Natural killer cell (primary cell): ENCODE results near the gene PDRG1. TPM values are rescaled to one million over a fixed set of nuclear protein-coding genes. Genes with fewer than 3 reads are reported as not detected.

Experiments used
- ATAC-seq, 3 donors: fragments of 150-1000 bp in 2 of 3; fragments of 200-7000 bp in 1 of 3; cut with Tn5 transposase; 1 replicate in 1 of 3; 2 replicates in 2 of 3; pipeline ENCODE4 v1.10.0; 2021; ENCODE audit warnings: mild to moderate bottlenecking in 2 of 3, moderate library complexity in 2 of 3
- DNase-seq, 2 donors: peaks; one replicate each; pipeline versions ENCODE4 v3.0.0 to v3.0.0-alpha.2; 2013 to 2021; ENCODE audit warnings: mixed read lengths in 1 of 2
- H3K27ac ChIP-seq: one replicate; pipeline ENCODE4 v1.5.1; 2013; ENCODE audit warnings: mild to moderate bottlenecking, low read length
- H3K27me3 ChIP-seq: one replicate; pipeline ENCODE4 v1.6.1; 2013; ENCODE audit warnings: low read length; ENCODE audit not compliant: control insufficient read depth, insufficient read depth
- H3K36me3 ChIP-seq: one replicate; pipeline ENCODE4 v1.6.1; 2013; ENCODE audit warnings: low read length; ENCODE audit not compliant: control insufficient read depth, insufficient read depth
- H3K4me1 ChIP-seq: one replicate; pipeline ENCODE4 v1.6.1; 2013; ENCODE audit warnings: low read length; ENCODE audit not compliant: control insufficient read depth, insufficient read depth
- H3K4me3 ChIP-seq: one replicate; pipeline ENCODE4 v1.5.1; 2013; ENCODE audit warnings: low read length
- H3K9me3 ChIP-seq: one replicate; pipeline ENCODE4 v1.6.1; 2013; ENCODE audit warnings: low read length; ENCODE audit not compliant: control insufficient read depth, insufficient read depth
- H3K27ac Mint-ChIP-seq, 2 donors: one replicate each; pipeline ENCODE4 v1.8.0; 2022; ENCODE audit warnings: mild to moderate bottlenecking in 2 of 2, mixed read lengths in 2 of 2, moderate library complexity in 1 of 2
- H3K27me3 Mint-ChIP-seq, 2 donors: one replicate each; pipeline ENCODE4 v1.8.0; 2022; ENCODE audit warnings: low read depth in 2 of 2, mixed read lengths in 2 of 2
- H3K36me3 Mint-ChIP-seq: one replicate; pipeline ENCODE4 v1.8.0; 2022; ENCODE audit warnings: mixed read lengths
- H3K4me1 Mint-ChIP-seq, 2 donors: one replicate each; pipeline ENCODE4 v1.8.0; 2022; ENCODE audit warnings: mixed read lengths in 2 of 2
- H3K4me3 Mint-ChIP-seq: one replicate; pipeline ENCODE4 v1.8.0; 2022; ENCODE audit warnings: mild to moderate bottlenecking, moderate library complexity, mixed read lengths
- H3K9me3 Mint-ChIP-seq, 2 donors: one replicate each; pipeline ENCODE4 v1.8.0; 2022; ENCODE audit warnings: mixed read lengths in 2 of 2
- WGBS: methylation state at CpG from one replicate; pipeline ENCODE4 v1.1.7; 2013; ENCODE audit warnings: missing lambda C conversion rate; ENCODE audit not compliant: insufficient coverage; 5-methylcytosine and 5-hydroxymethylcytosine counted together
- intact Hi-C: fragments of 100-400 bp; cut with micrococcal nuclease; formaldehyde crosslinking; loops from one replicate; pipeline ENCODE4 v1.14.2; 2022
- total RNA-seq, 4 donors: library from RNA; stranded (reverse); fragments of 120-200 nt in 1 of 4; gene quantifications; one replicate each; pipeline versions ENCODE4 v1.2.3 to v1.2.4, GENCODE V29; 2013 to 2022
- TF ChIP-seq, protein P1 (sequence below): fragments of 200-600 bp; IDR thresholded peaks from one replicate; pipeline ENCODE4 v1.8.0; 2022; ENCODE audit warnings: antibody characterized with exemption

PDRG1 gene
- total RNA-seq, 3 donors from 2014 or later (not counting 1 experiment from before 2014, with no cell fraction given) = 9.0 to 12.8 (median 10.4) TPM

DNA sequence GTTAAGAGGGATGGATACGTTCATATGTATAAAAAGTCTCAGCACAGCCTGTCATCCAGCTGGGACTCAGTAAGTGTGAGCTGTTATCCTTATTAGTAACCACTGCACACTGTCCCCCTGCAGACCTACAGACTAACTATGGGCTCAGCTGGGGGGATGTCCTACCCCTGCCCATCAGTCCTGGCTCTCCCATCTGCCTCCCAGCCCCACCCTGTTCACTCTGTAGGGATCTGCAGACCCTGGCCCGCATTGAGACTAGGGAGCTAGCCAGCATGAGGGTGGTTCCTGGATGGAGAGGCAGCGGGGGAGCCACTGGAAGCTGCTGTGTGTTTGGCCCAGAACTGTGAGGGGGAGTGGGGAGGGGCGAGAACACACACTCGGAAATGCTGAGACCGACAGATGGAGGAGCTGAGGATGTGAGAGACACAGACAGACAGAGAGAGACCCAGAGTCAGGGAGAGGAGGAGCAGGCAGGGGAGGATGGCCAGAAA, 33.2 kb upstream of the PDRG1 start:
- TF ChIP-seq, protein P1, sequence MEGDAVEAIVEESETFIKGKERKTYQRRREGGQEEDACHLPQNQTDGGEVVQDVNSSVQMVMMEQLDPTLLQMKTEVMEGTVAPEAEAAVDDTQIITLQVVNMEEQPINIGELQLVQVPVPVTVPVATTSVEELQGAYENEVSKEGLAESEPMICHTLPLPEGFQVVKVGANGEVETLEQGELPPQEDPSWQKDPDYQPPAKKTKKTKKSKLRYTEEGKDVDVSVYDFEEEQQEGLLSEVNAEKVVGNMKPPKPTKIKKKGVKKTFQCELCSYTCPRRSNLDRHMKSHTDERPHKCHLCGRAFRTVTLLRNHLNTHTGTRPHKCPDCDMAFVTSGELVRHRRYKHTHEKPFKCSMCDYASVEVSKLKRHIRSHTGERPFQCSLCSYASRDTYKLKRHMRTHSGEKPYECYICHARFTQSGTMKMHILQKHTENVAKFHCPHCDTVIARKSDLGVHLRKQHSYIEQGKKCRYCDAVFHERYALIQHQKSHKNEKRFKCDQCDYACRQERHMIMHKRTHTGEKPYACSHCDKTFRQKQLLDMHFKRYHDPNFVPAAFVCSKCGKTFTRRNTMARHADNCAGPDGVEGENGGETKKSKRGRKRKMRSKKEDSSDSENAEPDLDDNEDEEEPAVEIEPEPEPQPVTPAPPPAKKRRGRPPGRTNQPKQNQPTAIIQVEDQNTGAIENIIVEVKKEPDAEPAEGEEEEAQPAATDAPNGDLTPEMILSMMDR = no peak
- intact Hi-C loops = no loop called here
- Mint-ChIP-seq H3K27ac (no peak overlapping the region), H3K27me3 (peaks cover 0 to 5% of the 10 kb centered on the region in 2 donors), H3K4me3 (no peak overlapping the region), H3K36me3 (no peaks in the 10 kb centered on the region), H3K4me1 (no peaks in the 10 kb centered on the region), H3K9me3 (no peaks in the 10 kb centered on the region)
- H3K36me3 ChIP-seq = no peaks in the 10 kb centered on the region
- H3K4me1 ChIP-seq = no peaks in the 10 kb centered on the region
- no peak for ATAC-seq
- no peaks in the 10 kb centered on the region for H3K27me3 ChIP-seq
- 54% methylated on average over 6 of the region's 6 CpGs for WGBS
- no peak overlapping the region for H3K4me3 ChIP-seq
- H3K9me3 ChIP-seq = no peaks in the 10 kb centered on the region
- no peak overlapping the region for H3K27ac ChIP-seq
- no peak for DNase-seq

GRCh38 chr20:31981784-31982183, 29.9 kb upstream of the PDRG1 start:
- Mint-ChIP-seq H3K36me3 (no peaks in the 10 kb centered on the region), H3K27ac (no peak overlapping the region), H3K9me3 (no peaks in the 10 kb centered on the region), H3K27me3 (peaks cover 0 to 7% of the 10 kb centered on the region in 2 donors), H3K4me3 (no peak overlapping the region), H3K4me1 (no peaks in the 10 kb centered on the region)
- TF ChIP-seq, protein P1 = no peak
- no peak for DNase-seq
- no peaks in the 10 kb centered on the region for H3K4me1 ChIP-seq
- no peak overlapping the region for H3K4me3 ChIP-seq
- no peak overlapping the region for H3K27ac ChIP-seq
- H3K9me3 ChIP-seq = no peaks in the 10 kb centered on the region
- ATAC-seq = no peak
- intact Hi-C loops = no loop called here
- no peaks in the 10 kb centered on the region for H3K36me3 ChIP-seq
- WGBS = 77% methylated on average over 2 of the region's 2 CpGs
- peaks cover 2% of the 10 kb centered on the region for H3K27me3 ChIP-seq

- H3K36me3 Mint-ChIP-seq = no peaks in the 10 kb centered on the region
- Histone ChIP-seq H3K9me3 (no peaks in the 10 kb centered on the region), H3K36me3 (no peaks in the 10 kb centered on the region), H3K27me3 (peaks cover 2% of the 10 kb centered on the region), H3K4me3 (no peak overlapping the region), H3K27ac (no peak overlapping the region), H3K4me1 (no peaks in the 10 kb centered on the region)
- intact Hi-C loops = no loop called here
- DNase-seq (no peak), ATAC-seq (no peak)
- no peaks in the 10 kb centered on the region for H3K4me1 Mint-ChIP-seq
- H3K4me3 Mint-ChIP-seq = no peak overlapping the region
- WGBS = 64% methylated on average over 5 of the region's 6 CpGs
- no peak overlapping the region for H3K27ac Mint-ChIP-seq
- TF ChIP-seq, protein P1 = no peak
- H3K9me3 Mint-ChIP-seq = no peaks in the 10 kb centered on the region
- peaks cover 0 to 16% of the 10 kb centered on the region in 2 donors for H3K27me3 Mint-ChIP-seq
Observed at GRCh38 chr20:31979713-31980426, 28.0 kb upstream of the PDRG1 start.

DNA sequence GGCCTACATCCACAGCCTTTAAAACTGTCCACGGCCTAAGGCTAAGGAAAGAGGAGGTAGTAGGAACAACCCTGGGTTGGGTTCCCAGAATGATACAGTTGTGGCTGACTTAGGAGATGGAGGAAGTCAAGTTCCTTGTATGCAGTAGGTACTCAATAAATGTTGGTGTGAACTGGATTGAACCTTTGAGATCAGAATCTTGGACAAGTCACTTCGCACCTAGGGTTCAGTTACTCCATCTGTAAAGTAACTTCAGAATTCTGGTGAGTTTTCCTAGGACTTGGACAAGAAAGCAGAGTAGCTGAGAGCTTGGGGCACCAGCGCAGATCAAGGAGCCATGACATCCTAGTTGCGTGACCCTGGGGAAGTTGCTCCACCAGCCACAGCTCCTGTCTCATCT, 25.2 kb upstream of the PDRG1 start:
- Mint-ChIP-seq H3K9me3 (no peaks in the 10 kb centered on the region), H3K4me1 (no peaks in the 10 kb centered on the region), H3K27ac (no peak overlapping the region), H3K36me3 (no peaks in the 10 kb centered on the region), H3K4me3 (no peak overlapping the region), H3K27me3 (peaks cover 18 to 23% of the 10 kb centered on the region in 2 donors)
- WGBS = 85% methylated on average over 4 of the region's 4 CpGs
- Histone ChIP-seq H3K27ac (no peak overlapping the region), H3K4me1 (no peaks in the 10 kb centered on the region), H3K27me3 (peaks cover 2% of the 10 kb centered on the region), H3K36me3 (no peaks in the 10 kb centered on the region), H3K4me3 (no peak overlapping the region), H3K9me3 (no peaks in the 10 kb centered on the region)
- TF ChIP-seq, protein P1 = no peak
- DNase-seq (no peak), ATAC-seq (no peak)
- intact Hi-C loops = no loop called here
